AG10803 (cell line): Measurements from ENCODE around the gene TBC1D7.

Experiments used
- DNase-seq: peaks from one replicate; pipeline ENCODE4 v3.0.0; 2010; ENCODE audit warnings: low read depth
- H3K4me3 ChIP-seq: 2 replicates; pipeline ENCODE4 v1.5.1; 2011; ENCODE audit warnings: mild to moderate bottlenecking, low read length, control low read depth
- CTCF ChIP-seq: conservative IDR thresholded peaks from 2 replicates; pipeline ENCODE4 v1.5.1; 2011; ENCODE audit warnings: mild to moderate bottlenecking, low read length, control low read depth, inconsistent platforms

TBC1D7 gene

GRCh38 chr6:13365320-13365719, 37.0 kb upstream of the TBC1D7 start:
- no peak for DNase-seq
- no peak for TF ChIP-seq CTCF
- H3K4me3 ChIP-seq: no peak overlapping the region

- H3K4me3 ChIP-seq: no peak overlapping the region
- no peak for TF ChIP-seq CTCF
- DNase-seq: no peak
These were observed 36.5 kb upstream of the TBC1D7 start for GRCh38 chr6:13364842-13365241.

GRCh38 chr6:13362412-13362811, 34.1 kb upstream of the TBC1D7 start:
- no peak for TF ChIP-seq CTCF
- DNase-seq: peak; percentile 68
- no peak overlapping the region for H3K4me3 ChIP-seq

- TF ChIP-seq CTCF: no peak
- DNase-seq: no peak
These were observed 32.6 kb upstream of the TBC1D7 start for GRCh38 chr6:13360671-13361540.

GRCh38 chr6:13359287-13359686, 30.9 kb upstream of the TBC1D7 start:
- no peak for TF ChIP-seq CTCF
- no peak for DNase-seq

More at GRCh38 chr6:13360671-13361540, 32.6 kb upstream of the TBC1D7 start:
- no peak overlapping the region for H3K4me3 ChIP-seq

GRCh38 chr6:13358511-13358910, 30.2 kb upstream of the TBC1D7 start:
- no peak for DNase-seq
- H3K4me3 ChIP-seq: no peak overlapping the region
- no peak for TF ChIP-seq CTCF

More at GRCh38 chr6:13359287-13359686, 30.9 kb upstream of the TBC1D7 start:
- no peak overlapping the region for H3K4me3 ChIP-seq

GRCh38 chr6:13357551-13358075, 29.3 kb upstream of the TBC1D7 start:
- peak; percentile 39 for TF ChIP-seq CTCF
- H3K4me3 ChIP-seq: no peak overlapping the region
- DNase-seq: peak; percentile 68
